ENCODE data around the gene PXDC1.
"Not testable (repeated sequence)": the region's sequence is repeated elsewhere in the genome, so short reads cannot be mapped to it uniquely, and the experiment has no call there.

PXDC1 gene

GRCh38 chr6:3782876-3783832, 31.6 kb upstream of the PXDC1 start:
- no peak for DNase-seq

GRCh38 chr6:3781504-3781903, 30.0 kb upstream of the PXDC1 start:
- DNase-seq: no peak

GRCh38 chr6:3779574-3779849, 28.0 kb upstream of the PXDC1 start:
- no peak for DNase-seq

- no peak for DNase-seq
Observed at GRCh38 chr6:3778701-3779573, 27.4 kb upstream of the PXDC1 start.

- DNase-seq: no peak
Observed at GRCh38 chr6:3777730-3778461, 26.4 kb upstream of the PXDC1 start.

GRCh38 chr6:3776881-3777507, 25.5 kb upstream of the PXDC1 start:
- no peak for DNase-seq

GRCh38 chr6:3775847-3776246, 24.3 kb upstream of the PXDC1 start:
- no peak for DNase-seq

- DNase-seq: no peak
Observed at GRCh38 chr6:3775386-3775785, 23.9 kb upstream of the PXDC1 start.

GRCh38 chr6:3773678-3774298, 22.3 kb upstream of the PXDC1 start:
- DNase-seq: no peak

- not testable (repeated sequence) for DNase-seq
Observed at GRCh38 chr6:3772127-3772999, 20.9 kb upstream of the PXDC1 start.

GRCh38 chr6:3771407-3772011, 20.0 kb upstream of the PXDC1 start:
- DNase-seq: no peak

GRCh38 chr6:3770023-3770720, 18.7 kb upstream of the PXDC1 start:
- no peak for DNase-seq

- no peak for DNase-seq
Observed at GRCh38 chr6:3769610-3770009, 18.1 kb upstream of the PXDC1 start.

GRCh38 chr6:3768502-3768901, 17.0 kb upstream of the PXDC1 start:
- no peak for DNase-seq

- DNase-seq: not testable (repeated sequence)
Observed at GRCh38 chr6:3767483-3767882, 16.0 kb upstream of the PXDC1 start.

- DNase-seq: no peak
Observed at GRCh38 chr6:3766214-3766613, 14.7 kb upstream of the PXDC1 start.

GRCh38 chr6:3765415-3765814, 13.9 kb upstream of the PXDC1 start:
- no peak for DNase-seq

- DNase-seq: no peak
Observed at GRCh38 chr6:3764516-3765335, 13.2 kb upstream of the PXDC1 start.

GRCh38 chr6:3762852-3763251, 11.3 kb upstream of the PXDC1 start:
- no peak for DNase-seq
